ENCODE results near the gene SCYGR4.

SCYGR4 gene

DNA sequence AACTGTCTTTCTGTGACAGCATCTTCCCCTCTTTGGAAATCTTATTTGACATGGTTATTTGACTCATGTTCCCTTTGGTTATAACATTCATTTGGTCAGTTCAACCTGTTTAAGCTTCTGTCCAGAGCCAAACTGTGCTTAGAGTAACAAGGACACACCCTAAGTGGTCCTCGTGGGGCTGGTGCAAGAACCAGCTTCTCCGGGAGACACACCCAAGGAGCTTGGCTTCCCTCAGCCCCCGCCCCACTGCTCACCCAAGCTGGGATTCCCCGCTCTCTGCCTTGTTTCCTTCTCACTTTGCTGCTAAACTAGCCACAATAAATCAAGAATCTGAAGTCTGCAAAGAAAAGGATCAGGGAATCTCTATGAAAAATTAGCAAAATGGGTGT, 4.0 kb upstream of the SCYGR4 start:
- Histone ChIP-seq H3K4me1 (ENCODE audit: control insufficient read depth, insufficient read depth, low read length) (no peaks in the 10 kb centered on the region), H3K4me3 (ENCODE audit: insufficient read depth, low read depth, low read length) (no peak overlapping the region), H3K36me3 (ENCODE audit: control insufficient read depth, insufficient read depth, low read length) (no peaks in the 10 kb centered on the region), H3K9me3 (ENCODE audit: control insufficient read depth, low read length) (no peaks in the 10 kb centered on the region), H3K27ac (ENCODE audit: insufficient read depth, low read depth, low read length, poor library complexity, severe bottlenecking) (no peak overlapping the region), H3K27me3 (ENCODE audit: control insufficient read depth, insufficient read depth, low read length, poor library complexity, severe bottlenecking) (no peaks in the 10 kb centered on the region)
- 80 to 93% methylated on average over 4 of the region's 4 CpGs for WGBS, 2 experiments

DNA sequence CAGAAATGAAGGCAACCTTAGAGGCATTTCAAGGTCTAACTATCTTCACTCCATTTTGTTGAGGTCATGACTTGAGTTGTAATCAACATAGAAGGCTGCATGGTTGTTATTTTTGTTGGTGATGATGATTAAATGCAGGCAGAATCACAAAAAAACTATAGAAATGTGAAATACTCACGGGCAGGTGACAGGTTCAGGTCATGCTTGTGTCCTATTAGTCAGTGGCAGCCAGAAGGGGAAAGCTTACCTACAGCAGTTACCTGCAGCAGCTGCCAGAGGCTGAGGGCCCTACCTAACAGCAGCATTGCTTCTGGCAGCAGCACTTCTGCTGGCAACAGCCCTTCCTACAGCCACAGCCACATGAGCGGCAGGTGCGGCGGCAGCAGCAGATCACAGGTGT, 3.1 kb upstream of the SCYGR4 start:
- H3K4me1 ChIP-seq (ENCODE audit: control insufficient read depth, insufficient read depth, low read length): no peaks in the 10 kb centered on the region
- no peaks in the 10 kb centered on the region for H3K36me3 ChIP-seq (ENCODE audit: control insufficient read depth, insufficient read depth, low read length)
- no peak overlapping the region for H3K4me3 ChIP-seq (ENCODE audit: insufficient read depth, low read depth, low read length)
- H3K27me3 ChIP-seq (ENCODE audit: control insufficient read depth, insufficient read depth, low read length, poor library complexity, severe bottlenecking): no peaks in the 10 kb centered on the region
- no peak overlapping the region for H3K27ac ChIP-seq (ENCODE audit: insufficient read depth, low read depth, low read length, poor library complexity, severe bottlenecking)
- 94 to 95% methylated on average over 4 of the region's 4 CpGs for WGBS, 2 experiments
- H3K9me3 ChIP-seq (ENCODE audit: control insufficient read depth, low read length): no peaks in the 10 kb centered on the region

DNA sequence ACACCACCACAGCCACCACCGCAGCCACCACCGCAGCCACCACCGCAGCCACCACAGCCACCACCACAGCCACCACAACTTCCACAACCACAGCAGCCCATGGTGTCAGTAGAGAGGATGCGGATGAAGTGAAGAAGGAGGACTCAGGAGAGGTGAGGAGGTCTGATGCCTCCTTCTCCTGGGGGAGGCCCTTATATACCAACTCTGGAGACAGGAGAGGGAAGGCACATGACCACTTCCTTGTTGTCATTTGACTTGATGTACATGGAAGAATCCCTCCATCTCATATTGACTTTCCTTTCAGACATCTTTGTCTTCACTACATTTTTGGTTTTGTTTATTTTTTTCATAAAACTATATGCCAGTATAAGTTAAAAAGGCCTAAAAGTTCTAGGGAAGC, 2.6 kb upstream of the SCYGR4 start, which contains the start of gene SCYGR3:
Gene SCYGR3 (minus strand): TSS at position 101 of the 400 bp plus-strand sequence. CDS start 0 bp downstream, at position 101.
- H3K27ac ChIP-seq (ENCODE audit: insufficient read depth, low read depth, low read length, poor library complexity, severe bottlenecking): no peak within 1 kb of the TSS
- no peaks in the 10 kb centered on the region for H3K4me1 ChIP-seq (ENCODE audit: control insufficient read depth, insufficient read depth, low read length)
- no peaks in the 10 kb centered on the region for H3K9me3 ChIP-seq (ENCODE audit: control insufficient read depth, low read length)
- 91 to 100% methylated on average over 1 of the region's 4 CpGs for WGBS, 2 experiments
- H3K27me3 ChIP-seq (ENCODE audit: control insufficient read depth, insufficient read depth, low read length, poor library complexity, severe bottlenecking): no peaks in the 10 kb centered on the region
- no peak within 1 kb of the TSS for H3K4me3 ChIP-seq (ENCODE audit: insufficient read depth, low read depth, low read length)
- no peaks in the 10 kb centered on the region for H3K36me3 ChIP-seq (ENCODE audit: control insufficient read depth, insufficient read depth, low read length)

DNA sequence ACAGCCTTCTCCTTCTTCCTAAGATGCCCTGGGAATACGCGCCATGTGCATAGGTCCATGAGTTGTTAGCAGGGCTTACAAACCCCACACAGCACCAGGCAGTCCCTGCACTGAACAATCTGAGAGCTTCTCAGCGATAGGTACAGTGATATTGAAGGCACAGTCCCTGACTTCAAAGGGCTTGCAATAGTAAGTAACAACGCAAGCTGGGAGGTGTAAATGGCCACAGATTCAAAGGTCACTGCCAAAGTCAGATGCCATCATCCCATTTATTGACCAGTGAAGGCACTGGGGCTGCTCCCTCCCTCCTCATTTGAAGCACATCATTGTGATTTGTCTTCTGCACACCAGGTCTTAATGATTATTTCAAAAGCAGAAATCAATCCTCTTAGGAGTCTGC, 2.1 kb upstream of the SCYGR4 start:
- Histone ChIP-seq H3K9me3 (ENCODE audit: control insufficient read depth, low read length) (no peaks in the 10 kb centered on the region), H3K4me3 (ENCODE audit: insufficient read depth, low read depth, low read length) (no peak overlapping the region), H3K27me3 (ENCODE audit: control insufficient read depth, insufficient read depth, low read length, poor library complexity, severe bottlenecking) (no peaks in the 10 kb centered on the region), H3K36me3 (ENCODE audit: control insufficient read depth, insufficient read depth, low read length) (no peaks in the 10 kb centered on the region), H3K27ac (ENCODE audit: insufficient read depth, low read depth, low read length, poor library complexity, severe bottlenecking) (no peak overlapping the region), H3K4me1 (ENCODE audit: control insufficient read depth, insufficient read depth, low read length) (no peaks in the 10 kb centered on the region)
- WGBS, 2 experiments: 93 to 94% methylated on average over 4 of the region's 4 CpGs

DNA sequence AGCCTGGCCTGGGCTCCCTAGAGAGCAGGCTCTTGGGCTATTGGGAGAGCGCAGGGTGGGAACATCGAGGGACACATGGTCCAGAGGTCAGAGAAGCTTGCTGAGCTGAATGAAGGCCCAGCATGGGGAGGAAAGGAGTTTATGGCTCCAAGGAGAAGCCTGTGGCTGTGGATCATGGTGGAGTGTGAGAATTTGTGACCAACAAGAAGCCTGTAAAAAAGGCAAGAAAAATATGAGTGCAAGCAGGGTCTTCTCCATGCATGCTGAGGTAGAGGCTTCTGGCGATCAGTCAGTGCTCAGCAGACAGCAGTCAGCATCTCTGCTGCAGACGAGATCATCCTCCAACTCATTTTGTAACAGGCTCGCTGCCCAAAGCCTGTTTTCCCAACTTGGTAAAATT, 1.4 kb upstream of the SCYGR4 start:
- Histone ChIP-seq H3K4me3 (ENCODE audit: insufficient read depth, low read depth, low read length) (no peak overlapping the region), H3K9me3 (ENCODE audit: control insufficient read depth, low read length) (no peaks in the 10 kb centered on the region), H3K36me3 (ENCODE audit: control insufficient read depth, insufficient read depth, low read length) (no peaks in the 10 kb centered on the region), H3K27ac (ENCODE audit: insufficient read depth, low read depth, low read length, poor library complexity, severe bottlenecking) (no peak overlapping the region), H3K4me1 (ENCODE audit: control insufficient read depth, insufficient read depth, low read length) (no peaks in the 10 kb centered on the region), H3K27me3 (ENCODE audit: control insufficient read depth, insufficient read depth, low read length, poor library complexity, severe bottlenecking) (no peaks in the 10 kb centered on the region)
- WGBS, 2 experiments: 86 to 89% methylated on average over 5 of the region's 5 CpGs

DNA sequence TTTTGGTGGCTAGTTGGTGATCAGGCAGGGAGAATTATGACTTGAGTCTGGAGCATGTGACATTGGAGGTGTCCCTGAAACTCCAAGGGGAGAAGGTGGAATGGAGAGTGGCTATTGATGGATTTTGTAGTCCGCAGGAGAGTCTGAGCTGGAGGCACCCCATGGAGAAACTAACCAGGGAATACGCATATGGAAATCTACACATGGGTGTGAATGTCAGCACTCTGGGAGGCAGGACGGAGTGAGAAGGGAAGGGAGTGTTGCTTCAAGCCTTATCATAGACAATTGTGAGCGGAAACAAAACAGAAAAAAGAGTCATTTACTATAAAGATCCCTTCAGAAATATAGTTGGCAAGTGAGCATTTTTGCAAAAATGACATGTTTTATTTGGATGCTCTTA, 667 bp upstream of the SCYGR4 start:
- WGBS, 2 experiments: 51 to 65% methylated on average over 4 of the region's 4 CpGs
- no peaks in the 10 kb centered on the region for H3K27me3 ChIP-seq (ENCODE audit: control insufficient read depth, insufficient read depth, low read length, poor library complexity, severe bottlenecking)
- H3K27ac ChIP-seq (ENCODE audit: insufficient read depth, low read depth, low read length, poor library complexity, severe bottlenecking): no peak overlapping the region
- H3K4me1 ChIP-seq (ENCODE audit: control insufficient read depth, insufficient read depth, low read length): no peaks in the 10 kb centered on the region
- H3K36me3 ChIP-seq (ENCODE audit: control insufficient read depth, insufficient read depth, low read length): no peaks in the 10 kb centered on the region
- H3K4me3 ChIP-seq (ENCODE audit: insufficient read depth, low read depth, low read length): no peak overlapping the region
- H3K9me3 ChIP-seq (ENCODE audit: control insufficient read depth, low read length): no peaks in the 10 kb centered on the region

DNA sequence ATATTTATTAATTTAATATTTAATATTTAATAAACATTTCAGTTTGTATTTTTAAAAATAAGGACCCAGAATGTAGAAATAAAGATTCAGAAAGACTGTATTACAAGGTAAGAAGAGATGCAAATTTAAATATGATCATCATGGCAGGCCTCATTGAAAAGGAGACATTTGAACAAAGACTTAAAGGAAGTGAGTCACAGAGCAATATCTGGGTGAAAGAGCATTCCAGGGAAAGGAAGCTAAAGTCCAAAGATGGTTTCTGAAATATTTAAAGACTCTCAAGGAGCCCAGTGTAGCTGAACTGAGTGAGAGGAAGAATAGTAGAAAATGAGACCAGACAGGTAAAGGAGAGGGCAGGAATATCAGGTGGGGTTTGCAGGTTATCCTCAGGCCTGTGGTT, 5.9 kb downstream of the SCYGR4 start:
- no peak overlapping the region for H3K4me3 ChIP-seq (ENCODE audit: insufficient read depth, low read depth, low read length)
- no peaks in the 10 kb centered on the region for H3K4me1 ChIP-seq (ENCODE audit: control insufficient read depth, insufficient read depth, low read length)
- no peaks in the 10 kb centered on the region for H3K36me3 ChIP-seq (ENCODE audit: control insufficient read depth, insufficient read depth, low read length)
- H3K27ac ChIP-seq (ENCODE audit: insufficient read depth, low read depth, low read length, poor library complexity, severe bottlenecking): no peak overlapping the region
- no peaks in the 10 kb centered on the region for H3K9me3 ChIP-seq (ENCODE audit: control insufficient read depth, low read length)
- no peaks in the 10 kb centered on the region for H3K27me3 ChIP-seq (ENCODE audit: control insufficient read depth, insufficient read depth, low read length, poor library complexity, severe bottlenecking)

DNA sequence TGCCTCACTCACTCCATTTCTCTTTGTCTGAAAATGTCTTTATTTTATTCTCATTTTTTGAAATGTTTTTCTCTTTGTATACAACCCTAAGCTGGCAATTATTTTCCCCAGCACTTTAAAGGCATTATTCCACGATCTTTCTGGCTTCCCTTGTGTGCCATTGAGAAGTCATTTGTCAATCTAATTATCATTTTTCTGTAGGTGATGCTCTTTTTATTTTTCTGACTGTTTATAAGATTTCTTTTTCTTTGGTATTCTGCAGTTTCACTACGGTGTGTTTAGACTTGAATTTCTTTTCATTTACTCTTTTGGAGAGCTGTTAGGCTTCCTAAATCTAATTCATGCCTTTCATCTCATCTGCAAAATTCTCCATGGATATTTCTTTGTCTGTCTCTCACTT, 8.1 kb downstream of the SCYGR4 start:
- 56% methylated on average over 2 of the region's 2 CpGs; no CpG with 5 or more reads in 1 of the 2 experiments for WGBS, 2 experiments
- no peak overlapping the region for H3K4me3 ChIP-seq (ENCODE audit: insufficient read depth, low read depth, low read length)
- no peaks in the 10 kb centered on the region for H3K4me1 ChIP-seq (ENCODE audit: control insufficient read depth, insufficient read depth, low read length)
- H3K9me3 ChIP-seq (ENCODE audit: control insufficient read depth, low read length): no peaks in the 10 kb centered on the region
- H3K36me3 ChIP-seq (ENCODE audit: control insufficient read depth, insufficient read depth, low read length): no peaks in the 10 kb centered on the region
- H3K27me3 ChIP-seq (ENCODE audit: control insufficient read depth, insufficient read depth, low read length, poor library complexity, severe bottlenecking): no peaks in the 10 kb centered on the region
- no peak overlapping the region for H3K27ac ChIP-seq (ENCODE audit: insufficient read depth, low read depth, low read length, poor library complexity, severe bottlenecking)

DNA sequence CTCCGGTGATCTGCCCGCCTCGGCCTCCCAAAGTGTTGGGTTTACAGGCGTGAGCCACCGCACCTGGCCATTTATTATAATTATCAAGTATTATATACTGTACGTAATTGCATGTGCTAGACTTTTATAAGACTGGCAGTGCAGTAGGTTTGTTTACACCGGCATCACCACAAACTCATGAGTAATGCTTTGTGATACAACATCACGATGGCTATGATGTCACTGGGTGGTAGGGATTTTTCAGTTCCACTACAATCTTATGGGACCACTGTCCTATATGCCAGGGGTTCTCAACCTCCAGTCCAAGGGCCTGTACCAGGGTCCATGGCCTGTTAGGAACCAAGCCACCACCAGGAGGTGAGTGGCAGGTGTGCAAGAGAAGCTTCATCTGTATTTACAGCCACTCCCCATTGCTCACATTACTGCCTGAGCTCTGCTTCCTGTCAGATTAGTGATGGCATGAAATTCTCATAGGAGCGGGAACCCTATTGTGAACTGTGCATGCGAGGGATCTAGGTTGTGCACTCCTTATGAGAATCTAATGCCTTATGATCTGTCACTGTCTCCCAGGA, 9.4 kb downstream of the SCYGR4 start:
- Histone ChIP-seq H3K27ac (ENCODE audit: insufficient read depth, low read depth, low read length, poor library complexity, severe bottlenecking) (no peak overlapping the region), H3K36me3 (ENCODE audit: control insufficient read depth, insufficient read depth, low read length) (no peaks in the 10 kb centered on the region), H3K4me3 (ENCODE audit: insufficient read depth, low read depth, low read length) (no peak overlapping the region), H3K4me1 (ENCODE audit: control insufficient read depth, insufficient read depth, low read length) (no peaks in the 10 kb centered on the region), H3K9me3 (ENCODE audit: control insufficient read depth, low read length) (no peaks in the 10 kb centered on the region), H3K27me3 (ENCODE audit: control insufficient read depth, insufficient read depth, low read length, poor library complexity, severe bottlenecking) (no peaks in the 10 kb centered on the region)
- WGBS, 2 experiments: 83 to 91% methylated on average over 9 to 10 of the region's 10 CpGs

DNA sequence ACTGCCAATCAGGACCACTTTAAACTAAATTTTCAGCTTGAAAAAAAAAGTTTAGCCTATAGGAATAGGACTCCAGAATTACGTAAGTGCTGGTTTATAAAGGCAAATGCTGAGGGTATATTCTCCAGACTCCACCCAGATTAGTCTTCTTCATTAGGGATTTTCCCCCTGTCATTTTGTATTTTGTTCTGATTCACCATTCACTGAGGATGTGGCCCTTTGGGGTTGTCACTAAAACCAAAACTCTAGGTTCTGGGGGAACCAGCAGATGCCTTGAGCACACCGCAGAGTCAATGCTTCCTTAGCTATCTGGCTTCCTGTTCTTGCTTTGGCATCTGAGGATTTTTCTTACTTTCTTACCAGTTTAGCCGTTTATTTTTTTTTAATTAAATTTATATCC, 10.5 kb downstream of the SCYGR4 start:
- 86% methylated on average over 2 to 3 of the region's 3 CpGs for WGBS, 2 experiments
- Histone ChIP-seq H3K27ac (ENCODE audit: insufficient read depth, low read depth, low read length, poor library complexity, severe bottlenecking) (no peak overlapping the region), H3K27me3 (ENCODE audit: control insufficient read depth, insufficient read depth, low read length, poor library complexity, severe bottlenecking) (no peaks in the 10 kb centered on the region)

DNA sequence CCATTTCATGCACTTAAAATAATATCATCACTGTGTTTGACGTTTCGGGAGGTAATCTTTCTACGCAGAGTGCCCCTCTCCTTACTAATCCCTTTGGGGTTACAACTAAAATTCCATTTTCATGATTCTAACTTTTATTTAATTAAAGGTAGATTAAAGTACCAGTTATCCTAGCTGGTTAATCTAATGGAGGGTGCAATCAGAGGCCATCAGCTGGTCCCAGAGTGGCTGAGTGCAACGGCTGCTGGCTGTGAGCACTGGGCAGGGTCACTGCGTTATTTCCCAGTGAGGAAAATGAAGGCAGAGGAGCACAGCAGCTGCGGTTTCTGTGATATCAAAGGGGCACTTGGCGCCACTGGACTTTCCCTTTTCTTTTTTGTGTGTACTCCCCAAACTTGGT, 12.1 kb downstream of the SCYGR4 start:
- no peak overlapping the region for H3K4me3 ChIP-seq (ENCODE audit: insufficient read depth, low read depth, low read length)
- WGBS, 2 experiments: 86 to 87% methylated on average over 7 of the region's 7 CpGs

More for the DNA sequence above, 10.5 kb downstream of the SCYGR4 start:
- H3K9me3 ChIP-seq (ENCODE audit: control insufficient read depth, low read length): no peaks in the 10 kb centered on the region
- no peak overlapping the region for H3K4me3 ChIP-seq (ENCODE audit: insufficient read depth, low read depth, low read length)
- no peaks in the 10 kb centered on the region for H3K36me3 ChIP-seq (ENCODE audit: control insufficient read depth, insufficient read depth, low read length)
- no peaks in the 10 kb centered on the region for H3K4me1 ChIP-seq (ENCODE audit: control insufficient read depth, insufficient read depth, low read length)

More for the DNA sequence above, 12.1 kb downstream of the SCYGR4 start:
- H3K27me3 ChIP-seq (ENCODE audit: control insufficient read depth, insufficient read depth, low read length, poor library complexity, severe bottlenecking): no peaks in the 10 kb centered on the region
- no peaks in the 10 kb centered on the region for H3K36me3 ChIP-seq (ENCODE audit: control insufficient read depth, insufficient read depth, low read length)
- no peaks in the 10 kb centered on the region for H3K9me3 ChIP-seq (ENCODE audit: control insufficient read depth, low read length)
- no peaks in the 10 kb centered on the region for H3K4me1 ChIP-seq (ENCODE audit: control insufficient read depth, insufficient read depth, low read length)
- H3K27ac ChIP-seq (ENCODE audit: insufficient read depth, low read depth, low read length, poor library complexity, severe bottlenecking): no peak overlapping the region
